Inflammatory macrophage treated with lipopolysaccharide for 1 hour (primary cell): ENCODE measurements around the gene ZNF561.

Experiments used
- DNase-seq, 2 donors: peaks; one replicate each; pipeline ENCODE4 v3.0.0-alpha.2; 2020 to 2022

Gene ZNF561

GRCh38 chr19:9570255-9570654, 50.8 kb downstream of the ZNF561 start:
- DNase-seq = no peak

GRCh38 chr19:9566729-9567128, 54.3 kb downstream of the ZNF561 start:
- DNase-seq = peak; percentile 36 to 38

- no peak for DNase-seq
These were observed 54.9 kb downstream of the ZNF561 start for GRCh38 chr19:9565900-9566705.
